Adrenal gland (tissue), 12 donors: Measurements from ENCODE around the gene DCLK2. TPM values are rescaled to one million over a fixed set of nuclear protein-coding genes. Genes with fewer than 3 reads are reported as not detected.

Experiments
- DNase-seq, 7 donors: peaks; one replicate each; pipeline ENCODE4 v3.0.0-alpha.2; 2019 to 2020
- H3K27ac ChIP-seq, 5 donors: fragments of 200-600 bp; sonication (generic) in 4 of 5; 1 replicate in 3 of 5; 2 replicates in 2 of 5; pipeline versions ENCODE4 v1.5.1 to v1.8.0; 2016 to 2020; ENCODE audit warnings: mild to moderate bottlenecking in 1 of 5
- H3K27me3 ChIP-seq: fragments of 200-600 bp; 2 replicates; pipeline ENCODE4 v1.8.0; 2021
- H3K36me3 ChIP-seq, 2 donors: fragments of 200-600 bp; replicated peaks in 1 of 2; 1 replicate in 1 of 2; 2 replicates in 1 of 2; pipeline versions ENCODE4 v1.5.1 to v1.8.0; 2018 to 2022
- H3K4me1 ChIP-seq, 2 donors: fragments of 200-600 bp; replicated peaks in 1 of 2; 1 replicate in 1 of 2; 2 replicates in 1 of 2; pipeline versions ENCODE4 v1.5.1 to v1.8.0; 2018 to 2021
- H3K4me3 ChIP-seq, 4 donors: fragments of 200-600 bp; sonication (generic) in 3 of 4; one replicate each; pipeline ENCODE4 v1.5.1; 2016 to 2018
- H3K9me3 ChIP-seq, 3 donors: fragments of 200-600 bp; sonication (generic) in 1 of 3; replicated peaks in 1 of 3; 1 replicate in 2 of 3; 2 replicates in 1 of 3; pipeline versions ENCODE4 v1.5.1 to v1.8.0; 2016 to 2021
- CTCF ChIP-seq, 6 experiments: fragments of 450-650 bp in 4 of 6; fragments of 200-600 bp in 2 of 6; sonication (generic) in 1 of 6; IDR thresholded peaks; 1 replicate in 5 of 6; 2 replicates in 1 of 6; pipeline versions ENCODE4 v1.5.1 to v1.8.0; 2016 to 2021; ENCODE audit warnings: antibody characterized with exemption in 6 of 6, mild to moderate bottlenecking in 2 of 6, moderate library complexity in 1 of 6
- POLR2A ChIP-seq, 2 donors: fragments of 450-650 bp; IDR thresholded peaks; one replicate each; pipeline ENCODE4 v1.6.1; 2017; ENCODE audit warnings: antibody characterized with exemption in 2 of 2, mild to moderate bottlenecking in 2 of 2, moderate library complexity in 1 of 2
- WGBS, 4 donors: extraction: QIAGEN DNeasy Blood & Tissue Kit in 2 of 4; methylation state at CpG; one replicate each; pipeline versions ENCODE4 v1.1.5 to v1.1.7; 2013 to 2017; 5-methylcytosine and 5-hydroxymethylcytosine counted together
- intact Hi-C, 2 donors: fragments of 100-400 bp; cut with DNase I; formaldehyde crosslinking; loops; one replicate each; pipeline versions ENCODE4 v1.14.1 to v1.15.0; 2022 to 2023
- polyA plus RNA-seq, 3 donors: library from polyadenylated mRNA; stranded (reverse); fragments of 200-250 nt in 2 of 3; fragments of 350-450 nt in 1 of 3; fragmentation: Illumina TruSeq in 1 of 3; extraction: RNeasy Lipid Tissue Mini Kit (QIAGEN cat#74804) in 1 of 3; gene quantifications; one replicate each; pipeline ENCODE4 v1.2.3, GENCODE V29; 2013 to 2014
- total RNA-seq, 9 donors: library from RNA; depleted of rRNA in 4 of 9; stranded (reverse); fragments of >200 nt in 4 of 9; fragments of 120-200 nt in 1 of 9; fragmentation: NEBNext Ultra II Directional in 1 of 9; extraction: Animal tissue kit (Norgen Biotek cat#: 25700) in 1 of 9; gene quantifications; one replicate each; pipeline versions ENCODE4 v1.1.0 to v1.2.4, GENCODE V29; 2013 to 2023
- donor health status: healthy with polysubstance abuse.
- donor health status: Bipolar disorder and iron deficiency.
- donor health status: DM: yes; HTN: yes; CAD: no.
- donor health status: DM: no; HTN: no; CAD: no.
- donor health status: DM: no; HTN: no; CAD: no.
- donor health status: DM: yes; HTN: yes; CAD: no.

Gene DCLK2
- total and polyA plus RNA-seq, 12 donors = 2.9 to 11.4 (median 6.3) TPM

- TF ChIP-seq POLR2A (IDR thresholded peaks at IDR 0.05) = no peak
- no peak for TF ChIP-seq CTCF (IDR thresholded peaks at IDR 0.05)
- WGBS, 4 donors = 52 to 59% (median 57%) methylated on average over 2 of the region's 2 CpGs
- H3K27me3 ChIP-seq = no peaks in the 10 kb centered on the region
- H3K4me1 ChIP-seq = peaks cover 0 to 3% of the 10 kb centered on the region in 2 donors
- no peak for DNase-seq
- no peaks in the 10 kb centered on the region for H3K9me3 ChIP-seq
- H3K36me3 ChIP-seq = no peaks in the 10 kb centered on the region
- intact Hi-C loops = no loop called here
- no peak overlapping the region for H3K4me3 ChIP-seq
- H3K27ac ChIP-seq = no peak overlapping the region
Measured at GRCh38 chr4:150072906-150073714, 5.1 kb upstream of the DCLK2 start.

- WGBS, 4 donors = 82 to 89% (median 87%) methylated on average over 2 of the region's 2 CpGs
- Histone ChIP-seq H3K27ac (no peak overlapping the region), H3K36me3 (no peaks in the 10 kb centered on the region), H3K27me3 (no peaks in the 10 kb centered on the region), H3K9me3 (no peaks in the 10 kb centered on the region), H3K4me3 (no peak overlapping the region), H3K4me1 (peaks cover 3 to 4% of the 10 kb centered on the region in 2 donors)
- DNase-seq = no peak
- no peak for TF ChIP-seq POLR2A (IDR thresholded peaks at IDR 0.05)
- no peak for TF ChIP-seq CTCF (IDR thresholded peaks at IDR 0.05)
- intact Hi-C loops = no loop called here
Measured at GRCh38 chr4:150074064-150074463, 4.2 kb upstream of the DCLK2 start.

- H3K4me1 ChIP-seq = peaks cover 9 to 17% of the 10 kb centered on the region in 2 donors
- TF ChIP-seq POLR2A (IDR thresholded peaks at IDR 0.05) (peak in 1 of 2 donors; percentile 27), CTCF (IDR thresholded peaks at IDR 0.05) (no peak)
Measured at GRCh38 chr4:150078579-150079080, 385 bp downstream of the DCLK2 start.

GRCh38 chr4:150079081-150079581 lies 886 bp downstream of the DCLK2 start:
- Histone ChIP-seq H3K27me3 (no peaks in the 10 kb centered on the region), H3K9me3 (no peaks in the 10 kb centered on the region), H3K36me3 (no peaks in the 10 kb centered on the region), H3K4me1 (peaks cover 9 to 17% of the 10 kb centered on the region in 2 donors), H3K4me3 (peak overlapping the region in 3 of 4 donors; percentile 4 to 65 (median 52)), H3K27ac (peak overlapping the region in 4 of 5 donors; percentile 56 to 93 (median 80))
- WGBS, 4 donors = 1 to 2% (median 1%) methylated on average over 15 to 47 of the region's 47 CpGs
- intact Hi-C loops = loop anchor here in 1 of 2 donors (5.0 kb wide), 1 partner anchor 138 kb away; no protein-coding TSS in a partner anchor
- TF ChIP-seq POLR2A (IDR thresholded peaks at IDR 0.05) (no peak), CTCF (IDR thresholded peaks at IDR 0.05) (peak in 1 of 6 experiments; percentile 4)
- peak; percentile 31 to 68 (median 44) for DNase-seq

More at GRCh38 chr4:150078579-150079080, 385 bp downstream of the DCLK2 start:
- no peaks in the 10 kb centered on the region for H3K9me3 ChIP-seq
- peak; percentile 63 to 78 (median 69) for DNase-seq
- intact Hi-C loops = loop anchor here in 1 of 2 donors (5.0 kb wide), 1 partner anchor 139 kb away; no protein-coding TSS in a partner anchor
- H3K27ac ChIP-seq = peak overlapping the region in 4 of 5 donors; percentile 56 to 93 (median 80)
- peak overlapping the region in 3 of 4 donors; percentile 4 to 65 (median 52) for H3K4me3 ChIP-seq
- no peaks in the 10 kb centered on the region for H3K36me3 ChIP-seq
- WGBS, 4 donors = 0 to 1% (median 0%) methylated on average over 6 to 59 of the region's 59 CpGs; no CpG with 5 or more reads in 1 of the 4 donors
- H3K27me3 ChIP-seq = no peaks in the 10 kb centered on the region
